H9 (cell line): ENCODE measurements around the gene TMBIM6. TPM values are rescaled to one million over a fixed set of nuclear protein-coding genes. Genes with fewer than 3 reads are reported as not detected.

Source experiments
- DNase-seq: peaks from one replicate; pipeline ENCODE4 v3.0.0-alpha.2; 2017
- H2AFZ ChIP-seq: one replicate; pipeline ENCODE4 v1.6.1; 2013; ENCODE audit warnings: mild to moderate bottlenecking, low read length, control low read depth, moderate library complexity
- H2AK5ac ChIP-seq: 2 replicates; pipeline ENCODE4 v1.6.1; 2013; ENCODE audit warnings: low read length, control low read depth, mixed read lengths; ENCODE audit not compliant: insufficient read length
- H2BK120ac ChIP-seq: one replicate; pipeline ENCODE4 v1.6.1; 2013; ENCODE audit warnings: low read depth, mild to moderate bottlenecking, low read length, control low read depth, inconsistent platforms; ENCODE audit not compliant: poor library complexity, severe bottlenecking
- H2BK12ac ChIP-seq: 2 replicates; pipeline ENCODE4 v1.6.1; 2013; ENCODE audit warnings: low read length, control low read depth, mixed read lengths, low read depth; ENCODE audit not compliant: insufficient read length
- H2BK15ac ChIP-seq: 2 replicates; pipeline ENCODE4 v1.6.1; 2013; ENCODE audit warnings: low read depth, low read length, control low read depth
- H2BK20ac ChIP-seq: one replicate; pipeline ENCODE4 v1.6.1; 2013; ENCODE audit warnings: low read depth, mild to moderate bottlenecking, low read length, control low read depth, inconsistent platforms; ENCODE audit not compliant: poor library complexity, severe bottlenecking
- H2BK5ac ChIP-seq: 2 replicates; pipeline ENCODE4 v1.6.1; 2013; ENCODE audit warnings: low read length, control low read depth, mixed read lengths; ENCODE audit not compliant: insufficient read length
- H3K14ac ChIP-seq: 2 replicates; pipeline ENCODE4 v1.6.1; 2013; ENCODE audit warnings: low read length, control low read depth; ENCODE audit not compliant: insufficient read depth
- H3K18ac ChIP-seq: 2 replicates; pipeline ENCODE4 v1.6.1; 2013; ENCODE audit warnings: low read depth, mild to moderate bottlenecking, mixed read lengths, low read length, control low read depth; ENCODE audit not compliant: insufficient read length
- H3K23ac ChIP-seq: 2 replicates; pipeline ENCODE4 v1.6.1; 2013; ENCODE audit warnings: low read length, control low read depth, mixed read lengths, low read depth; ENCODE audit not compliant: insufficient read length
- H3K23me2 ChIP-seq: 2 replicates; pipeline ENCODE4 v1.6.1; 2013; ENCODE audit warnings: low read depth, mild to moderate bottlenecking, mixed read lengths, low read length, control low read depth; ENCODE audit not compliant: insufficient read length, poor library complexity, severe bottlenecking
- H3K27ac ChIP-seq: 2 replicates; pipeline ENCODE4 v1.5.1; 2013; ENCODE audit warnings: low read length, control low read depth, mixed read lengths, low read depth; ENCODE audit not compliant: insufficient read length
- H3K27me3 ChIP-seq: 2 replicates; pipeline ENCODE4 v1.6.1; 2013; ENCODE audit warnings: low read length, control low read depth, inconsistent platforms; ENCODE audit not compliant: insufficient read depth
- H3K4ac ChIP-seq: 2 replicates; pipeline ENCODE4 v1.6.1; 2013; ENCODE audit warnings: low read depth, mild to moderate bottlenecking, control low read depth, inconsistent platforms, low read length, moderate library complexity
- H3K4me1 ChIP-seq: 2 replicates; pipeline ENCODE4 v1.6.1; 2013; ENCODE audit warnings: low read length, control low read depth, inconsistent platforms; ENCODE audit not compliant: insufficient read depth
- H3K4me2 ChIP-seq: 2 replicates; pipeline ENCODE4 v1.6.1; 2013; ENCODE audit warnings: low read length, control low read depth, mixed read lengths; ENCODE audit not compliant: insufficient read length, insufficient read depth
- H3K56ac ChIP-seq: 2 replicates; pipeline ENCODE4 v1.6.1; 2013; ENCODE audit warnings: low read depth, mild to moderate bottlenecking, mixed read lengths, low read length, control low read depth; ENCODE audit not compliant: insufficient read length
- H3K79me1 ChIP-seq: 2 replicates; pipeline ENCODE4 v1.6.1; 2013; ENCODE audit warnings: low read depth, mild to moderate bottlenecking, moderate library complexity, low read length, control low read depth, inconsistent platforms; ENCODE audit not compliant: insufficient read depth, poor library complexity, severe bottlenecking
- H3K79me2 ChIP-seq: 2 replicates; pipeline ENCODE4 v1.6.1; 2013; ENCODE audit warnings: low read length, control low read depth, inconsistent platforms; ENCODE audit not compliant: insufficient read depth
- H3K9ac ChIP-seq: 2 replicates; pipeline ENCODE4 v1.6.1; 2013; ENCODE audit warnings: low read length, control low read depth, mixed read lengths; ENCODE audit not compliant: insufficient read length; ENCODE audit errors: extremely low read depth
- H3K9me3 ChIP-seq: one replicate; pipeline ENCODE4 v1.6.1; 2013; ENCODE audit warnings: low read depth, low read length, inconsistent platforms; ENCODE audit not compliant: control insufficient read depth
- H3T11ph ChIP-seq: one replicate; pipeline ENCODE4 v1.6.1; 2013; ENCODE audit warnings: mild to moderate bottlenecking, low read length, control low read depth, inconsistent platforms
- H4K20me1 ChIP-seq: one replicate; pipeline ENCODE4 v1.6.1; 2013; ENCODE audit not compliant: control insufficient read depth, insufficient read length, insufficient read depth
- H4K5ac ChIP-seq: 2 replicates; pipeline ENCODE4 v1.6.1; 2013; ENCODE audit warnings: low read depth, mild to moderate bottlenecking, mixed read lengths, low read length, control low read depth; ENCODE audit not compliant: insufficient read length
- H4K8ac ChIP-seq: replicated peaks from 2 replicates; pipeline ENCODE4 v1.6.1; 2013; ENCODE audit warnings: low read length, control low read depth, mixed read lengths, low read depth; ENCODE audit not compliant: insufficient read length
- H4K91ac ChIP-seq: 2 replicates; pipeline ENCODE4 v1.6.1; 2013; ENCODE audit warnings: low read depth, mild to moderate bottlenecking, moderate library complexity, mixed read lengths, low read length, control low read depth; ENCODE audit not compliant: insufficient read length
- H3K27ac Mint-ChIP-seq, 3 experiments: 2 replicates in 2 of 3; 3 replicates in 1 of 3; pipeline ENCODE4 v1.8.0; 2020 to 2021; ENCODE audit warnings: mixed read lengths in 3 of 3, mild to moderate bottlenecking in 1 of 3, moderate library complexity in 1 of 3
- H3K27me3 Mint-ChIP-seq: 2 replicates; pipeline ENCODE4 v1.8.0; 2021; ENCODE audit warnings: low read depth, mild to moderate bottlenecking, moderate library complexity, mixed read lengths
- H3K36me3 Mint-ChIP-seq, 3 experiments: 2 replicates in 2 of 3; 3 replicates in 1 of 3; pipeline ENCODE4 v1.8.0; 2020 to 2021; ENCODE audit warnings: low read depth in 3 of 3, mixed read lengths in 3 of 3; ENCODE audit not compliant: insufficient read depth in 1 of 3
- H3K4me1 Mint-ChIP-seq, 2 experiments: 2 replicates each; pipeline ENCODE4 v1.8.0; 2020; ENCODE audit warnings: mixed read lengths in 2 of 2
- H3K4me3 Mint-ChIP-seq, 2 experiments: 2 replicates in 1 of 2; 3 replicates in 1 of 2; pipeline ENCODE4 v1.8.0; 2020 to 2021; ENCODE audit warnings: mild to moderate bottlenecking in 2 of 2, mixed read lengths in 2 of 2, moderate library complexity in 1 of 2
- H3K9me3 Mint-ChIP-seq, 2 experiments: 2 replicates in 1 of 2; 3 replicates in 1 of 2; pipeline ENCODE4 v1.8.0; 2020; ENCODE audit warnings: mild to moderate bottlenecking in 2 of 2, mixed read lengths in 2 of 2, moderate library complexity in 1 of 2
- CTCF ChIP-seq: fragments of 200-600 bp; sonication (generic); conservative IDR thresholded peaks from 3 replicates; pipeline ENCODE4 v1.8.0; 2021; ENCODE audit warnings: antibody characterized with exemption, mild to moderate bottlenecking
- total RNA-seq: library from RNA; stranded (reverse); gene quantifications from 2 replicates; pipeline ENCODE4 v1.2.1, GENCODE V29; 2021

Gene TMBIM6
- total RNA-seq, 1 experiment from 2014 or later = 362 TPM

- Histone ChIP-seq H3K18ac (no peak overlapping the region), H3K79me1 (no peaks in the 10 kb centered on the region), H3K23ac (no peak overlapping the region), H2BK120ac (no peak overlapping the region), H3K9me3 (no peaks in the 10 kb centered on the region), H3K4me1 (peaks cover 22% of the 10 kb centered on the region), H3K56ac (no peak overlapping the region), H3K79me2 (peaks cover 25% of the 10 kb centered on the region; the same call in 1 of the 2 replicates), H3K9ac (no peak overlapping the region), H2AK5ac (no peak overlapping the region), H4K20me1 (no peaks in the 10 kb centered on the region), H3K14ac (no peak overlapping the region), H3K27ac (no peak overlapping the region), H2BK12ac (no peak overlapping the region), H4K8ac (no peak overlapping the region), H3K4ac (no peak overlapping the region), H3K4me2 (no peak overlapping the region), H2BK15ac (no peak overlapping the region), H2AFZ (no peak overlapping the region), H3K23me2 (peaks cover 18% of the 10 kb centered on the region), H2BK20ac (no peak overlapping the region), H3K27me3 (no peaks in the 10 kb centered on the region), H4K91ac (no peak overlapping the region), H2BK5ac (no peak overlapping the region), H3T11ph (no peak overlapping the region), H4K5ac (no peak overlapping the region)
- no peak for TF ChIP-seq CTCF
- H3K27me3 Mint-ChIP-seq = peaks cover 3% of the 10 kb centered on the region
- H3K9me3 Mint-ChIP-seq = no peaks in the 10 kb centered on the region
- H3K4me3 Mint-ChIP-seq = peak overlapping the region in 1 of 2 experiments; percentile 40; a peak in 2 of 5 replicates
- H3K36me3 Mint-ChIP-seq = no peaks in the 10 kb centered on the region; a peak in 1 of 7 replicates
- peaks cover 58 to 59% of the 10 kb centered on the region in 2 experiments for H3K4me1 Mint-ChIP-seq
- peak overlapping the region; percentile 19 to 58 (median 29); a peak in 4 of 7 replicates for H3K27ac Mint-ChIP-seq
- no peak for DNase-seq
Measured at GRCh38 chr12:49702676-49703215, 38.6 kb upstream of the TMBIM6 start.
